ENCODE data around the gene SHISA9. TPM values are rescaled to one million over a fixed set of nuclear protein-coding genes. Genes with fewer than 3 reads are reported as not detected.

Gene SHISA9
- total RNA-seq, 1 donor from 2014 or later: 3.0 TPM

- no peak for DNase-seq (ENCODE audit: low spot score, unreplicated experiment)
- Mint-ChIP-seq H3K4me1 (ENCODE audit: low read depth) (peaks cover 1% of the 10 kb centered on the region), H3K4me3 (ENCODE audit: low read depth) (no peak overlapping the region), H3K36me3 (ENCODE audit: insufficient read depth) (no peaks in the 10 kb centered on the region), H3K27me3 (no peaks in the 10 kb centered on the region), H3K27ac (no peak overlapping the region), H3K9me3 (ENCODE audit: low read depth) (no peaks in the 10 kb centered on the region)
- no peak for TF ChIP-seq CTCF (IDR thresholded peaks at IDR 0.05; ENCODE audit: unreplicated experiment)
Observed at GRCh38 chr16:12972246-12972645, 70.8 kb downstream of the SHISA9 start.

- no peak overlapping the region for H3K4me3 Mint-ChIP-seq (ENCODE audit: low read depth)
- peaks cover 4% of the 10 kb centered on the region for H3K9me3 Mint-ChIP-seq (ENCODE audit: low read depth)
- no peak overlapping the region for H3K27ac Mint-ChIP-seq
- H3K27me3 Mint-ChIP-seq: no peaks in the 10 kb centered on the region
- peaks cover 1% of the 10 kb centered on the region for H3K4me1 Mint-ChIP-seq (ENCODE audit: low read depth)
- DNase-seq (ENCODE audit: low spot score, unreplicated experiment): no peak
- H3K36me3 Mint-ChIP-seq (ENCODE audit: insufficient read depth): no peaks in the 10 kb centered on the region
- no peak for TF ChIP-seq CTCF (IDR thresholded peaks at IDR 0.05; ENCODE audit: unreplicated experiment)
Observed at GRCh38 chr16:12975766-12976165, 74.4 kb downstream of the SHISA9 start.

GRCh38 chr16:12976496-12976895, 75.1 kb downstream of the SHISA9 start:
- H3K27ac Mint-ChIP-seq: no peak overlapping the region
- no peaks in the 10 kb centered on the region for H3K27me3 Mint-ChIP-seq
- peaks cover 1% of the 10 kb centered on the region for H3K4me1 Mint-ChIP-seq (ENCODE audit: low read depth)
- no peaks in the 10 kb centered on the region for H3K36me3 Mint-ChIP-seq (ENCODE audit: insufficient read depth)
- no peak overlapping the region for H3K4me3 Mint-ChIP-seq (ENCODE audit: low read depth)
- no peak for TF ChIP-seq CTCF (IDR thresholded peaks at IDR 0.05; ENCODE audit: unreplicated experiment)
- DNase-seq (ENCODE audit: low spot score, unreplicated experiment): no peak
- H3K9me3 Mint-ChIP-seq (ENCODE audit: low read depth): peaks cover 4% of the 10 kb centered on the region

- DNase-seq (ENCODE audit: low spot score, unreplicated experiment): no peak
- H3K36me3 Mint-ChIP-seq (ENCODE audit: insufficient read depth): no peaks in the 10 kb centered on the region
- H3K27ac Mint-ChIP-seq: no peak overlapping the region
- H3K4me3 Mint-ChIP-seq (ENCODE audit: low read depth): no peak overlapping the region
- peaks cover 4% of the 10 kb centered on the region for H3K9me3 Mint-ChIP-seq (ENCODE audit: low read depth)
- peaks cover 1% of the 10 kb centered on the region for H3K4me1 Mint-ChIP-seq (ENCODE audit: low read depth)
- H3K27me3 Mint-ChIP-seq: no peaks in the 10 kb centered on the region
- TF ChIP-seq CTCF (IDR thresholded peaks at IDR 0.05; ENCODE audit: unreplicated experiment): no peak
Observed at GRCh38 chr16:12976936-12977335, 75.5 kb downstream of the SHISA9 start.

- Mint-ChIP-seq H3K27ac (no peak overlapping the region), H3K27me3 (no peaks in the 10 kb centered on the region), H3K4me1 (ENCODE audit: low read depth) (no peaks in the 10 kb centered on the region), H3K4me3 (ENCODE audit: low read depth) (no peak overlapping the region), H3K9me3 (ENCODE audit: low read depth) (no peaks in the 10 kb centered on the region), H3K36me3 (ENCODE audit: insufficient read depth) (no peaks in the 10 kb centered on the region)
- no peak for TF ChIP-seq CTCF (IDR thresholded peaks at IDR 0.05; ENCODE audit: unreplicated experiment)
- DNase-seq (ENCODE audit: low spot score, unreplicated experiment): no peak
Observed at GRCh38 chr16:12985516-12985915, 84.1 kb downstream of the SHISA9 start.

Data from progenitor cell of endocrine pancreas (in vitro differentiated cells).